ENCODE results near the gene CLK3. TPM values are rescaled to one million over a fixed set of nuclear protein-coding genes. Genes with fewer than 3 reads are reported as not detected.

The CLK3 gene
- total and polyA plus RNA-seq, 2 of the 8 experiments (the other 6 are each of a cell fraction or from before 2014, with no cell fraction given): 43.5 to 67.3 TPM

DNA sequence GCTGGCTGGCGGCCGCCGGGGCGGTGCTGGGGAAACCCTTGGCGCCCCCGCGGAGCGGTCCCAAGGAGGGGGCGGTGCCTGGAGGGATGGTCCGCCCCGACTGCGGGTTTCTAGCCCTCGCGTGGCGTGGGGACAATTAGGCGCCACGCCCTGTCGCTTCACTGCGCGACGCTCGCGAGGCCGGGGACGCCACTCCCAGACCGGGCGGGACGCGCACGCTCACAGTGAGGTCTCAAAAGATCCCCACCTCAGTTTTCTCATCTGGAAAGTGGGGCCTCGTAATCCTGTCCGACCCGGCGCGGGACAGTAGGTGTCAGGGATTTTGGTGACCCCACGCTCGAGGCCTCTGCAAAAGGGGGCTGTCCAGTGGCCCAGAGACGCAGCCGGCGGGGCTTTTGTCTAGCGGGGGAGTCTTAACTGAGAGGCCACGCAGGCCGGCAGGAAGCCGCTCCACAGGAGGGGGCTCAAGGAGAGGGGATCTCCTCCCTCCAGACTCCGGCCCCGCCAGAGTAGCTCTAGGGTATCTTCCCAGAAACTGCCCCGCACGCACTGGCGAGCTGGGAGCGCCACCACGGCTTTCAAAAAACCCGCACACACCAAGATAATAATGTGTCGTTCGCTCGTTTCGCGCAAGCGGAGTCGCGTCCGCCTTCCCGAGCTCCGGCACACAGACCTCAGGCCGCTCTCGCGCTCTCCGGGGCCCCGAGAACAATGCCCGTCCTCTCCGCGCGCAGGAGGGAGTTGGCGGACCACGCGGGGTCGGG lies 710 bp upstream of the CLK3 start:
- H3K9me3 ChIP-seq (ENCODE audit: insufficient read depth in 2 of 2, low read depth in 1 of 2, low read length in 1 of 2): no peaks in the 10 kb centered on the region
- H4K8ac ChIP-seq (ENCODE audit: extremely low read depth, insufficient read depth, low read length): peak overlapping the region; percentile 94; the same call in 1 of the 2 replicates
- no peak overlapping the region for H4K91ac ChIP-seq (replicated peaks; ENCODE audit: insufficient read length, low read length)
- H2BK5ac ChIP-seq (ENCODE audit: low read depth, low read length): peak overlapping the region; percentile 73; the same call in 1 of the 2 replicates
- DNase-seq (ENCODE audit: low read depth in 1 of 2, low spot score in 2 of 2) (no peak), FAIRE-seq (no peak)
- peaks cover 14 to 35% of the 10 kb centered on the region in 2 experiments for H3K79me2 ChIP-seq (ENCODE audit: control insufficient read depth in 1 of 2, insufficient read depth in 2 of 2, low read length in 2 of 2)
- peak overlapping the region; percentile 32 for H3K56ac ChIP-seq (replicated peaks; ENCODE audit: insufficient read length, low read depth, low read length)
- H2BK120ac ChIP-seq (replicated peaks; ENCODE audit: low read depth, low read length): no peak overlapping the region
- H2AK5ac ChIP-seq (ENCODE audit: low read depth, low read length): no peak overlapping the region
- peaks cover 10% of the 10 kb centered on the region for H3K79me1 ChIP-seq (ENCODE audit: low read depth, low read length)
- peak overlapping the region; percentile 68 for H3K27ac ChIP-seq (ENCODE audit: low read depth, low read length)
- CTCF ChIA-PET (ENCODE audit: partially characterized antibody): interaction anchor here (0.6 to 37.5 kb wide), 6 partner anchors 26 to 242 kb away, joined by 4 to 1439 read pairs (median 8); partner anchors contain the start of genes CSK and CYP1A2
- H3K9ac ChIP-seq (replicated peaks in 1 of 4; ENCODE audit: extremely low read depth in 1 of 4, low read depth in 3 of 4, low read length in 3 of 4): peak overlapping the region; percentile 26 to 83 (median 72)
- H3K4me3 ChIP-seq (ENCODE audit: extremely low read depth in 1 of 4, insufficient read depth in 2 of 4, low read depth in 3 of 4, low read length in 4 of 4): peak overlapping the region; percentile 80 to 96 (median 84)
- peak overlapping the region; percentile 85; the same call in 1 of the 2 replicates for H3K18ac ChIP-seq (ENCODE audit: extremely low read depth, low read length)
- POLR2A ChIA-PET (ENCODE audit: partially characterized antibody): interaction anchor here (0.6 to 10.0 kb wide), 12 partner anchors 12 to 183 kb away, joined by 3 to 122 read pairs (median 5); partner anchors contain the start of genes ARID3B and UBL7
- peaks cover 0 to 15% (median 11%) of the 10 kb centered on the region in 4 experiments; a peak in 4 of 7 replicates for H3K27me3 ChIP-seq (replicated peaks in 1 of 4; ENCODE audit: control insufficient read depth in 3 of 4, extremely low read depth in 1 of 4, insufficient read depth in 3 of 4, low read length in 3 of 4)
- no peak overlapping the region for H3K14ac ChIP-seq (ENCODE audit: insufficient read length)
- no peak overlapping the region for H3K23ac ChIP-seq (ENCODE audit: insufficient read length)
- H3K36me3 ChIP-seq (ENCODE audit: control insufficient read depth in 2 of 4, insufficient read depth in 4 of 4, low read length in 3 of 4): peaks cover 2 to 7% (median 3%) of the 10 kb centered on the region in 4 experiments; a peak in 6 of 8 replicates
- H2AFZ ChIP-seq (ENCODE audit: low read length): peak overlapping the region; percentile 75; the same call in 1 of the 2 replicates
- peaks cover 0 to 5% (median 2%) of the 10 kb centered on the region in 4 experiments; a peak in 5 of 7 replicates for H3K4me1 ChIP-seq (replicated peaks in 1 of 4; ENCODE audit: control insufficient read depth in 3 of 4, insufficient read depth in 4 of 4, low read length in 3 of 4)
- peak overlapping the region; percentile 3 for H4K5ac ChIP-seq (ENCODE audit: insufficient read length, low read depth, low read length)
- H3K4me2 ChIP-seq (ENCODE audit: insufficient read depth in 1 of 2, low read depth in 2 of 2, low read length in 2 of 2): peak overlapping the region; percentile 83 to 88
- no peak overlapping the region for H3K4ac ChIP-seq (replicated peaks; ENCODE audit: insufficient read length, low read depth, low read length)
- H4K20me1 ChIP-seq (replicated peaks in 1 of 2; ENCODE audit: control insufficient read depth in 1 of 2, insufficient read depth in 2 of 2, low read length in 2 of 2): peaks cover 12 to 31% of the 10 kb centered on the region in 2 experiments
- peaks cover 16% of the 10 kb centered on the region; the same call in 1 of the 2 replicates for H3K23me2 ChIP-seq (ENCODE audit: low read depth, low read length)
- 1% methylated on average over 44 of the region's 76 CpGs; no CpG with 5 or more reads in 1 of the 2 experiments for WGBS, 2 experiments (ENCODE audit: extremely low coverage in 1 of 2, insufficient coverage in 1 of 2, insufficient read length in 1 of 2, insufficient replicate concordance in 2 of 2, low coverage in 1 of 2, low lambda C conversion rate in 2 of 2, missing lambda C conversion rate in 1 of 2)
- H2BK12ac ChIP-seq (ENCODE audit: low read depth, low read length): no peak overlapping the region
- H2BK15ac ChIP-seq (ENCODE audit: low read length): no peak overlapping the region
- H2BK20ac ChIP-seq (ENCODE audit: low read length): no peak overlapping the region
- TF ChIP-seq SP4 (IDR thresholded peaks at IDR 0.05; ENCODE audit: low read length) (peak; percentile 76), CREB1 (IDR thresholded peaks at IDR 0.05) (0 out of 2 replicates have a peak, but pooled peaks have one; percentile 3), CTBP2 (IDR thresholded peaks at IDR 0.05; ENCODE audit: borderline replicate concordance, insufficient read depth, insufficient read length, low read length) (no peak), PHF8 (conservative IDR thresholded peaks at IDR 0.05; ENCODE audit: low read depth, low read length) (peak; percentile 29; the same call in 1 of the 2 replicates), SAP30 (IDR thresholded peaks at IDR 0.05; ENCODE audit: insufficient read depth, insufficient replicate concordance, low read length) (peak; percentile 50), TAF1 (IDR thresholded peaks at IDR 0.05; ENCODE audit: low read depth, low read length) (0 out of 2 replicates have a peak, but pooled peaks have one; percentile 29), KDM1A (IDR thresholded peaks at IDR 0.05; ENCODE audit: borderline replicate concordance, low read length) (peak; percentile 99), SIN3A (conservative IDR thresholded peaks at IDR 0.05 in 1 of 2, IDR thresholded peaks at IDR 0.05 in 1 of 2; ENCODE audit: low read depth in 1 of 2, low read length in 2 of 2) (peak in 1 of 2 experiments; percentile 65; a peak in 1 of 4 replicates), TCF12 (IDR thresholded peaks at IDR 0.05; ENCODE audit: low read depth, low read length) (no peak), KDM4A (IDR thresholded peaks at IDR 0.05; ENCODE audit: low read depth, low read length, severe bottlenecking) (peak; percentile 72)

Data from H1 (cell line).